Measurements from ENCODE around the gene PDCD2. TPM values are rescaled to one million over a fixed set of nuclear protein-coding genes. Genes with fewer than 3 reads are reported as not detected.

PDCD2 gene
- total and polyA plus RNA-seq, 9 of the 15 experiments (the other 6 are each of a cell fraction or from before 2014, with no cell fraction given) = 67.3 to 430 (median 318) TPM

DNA sequence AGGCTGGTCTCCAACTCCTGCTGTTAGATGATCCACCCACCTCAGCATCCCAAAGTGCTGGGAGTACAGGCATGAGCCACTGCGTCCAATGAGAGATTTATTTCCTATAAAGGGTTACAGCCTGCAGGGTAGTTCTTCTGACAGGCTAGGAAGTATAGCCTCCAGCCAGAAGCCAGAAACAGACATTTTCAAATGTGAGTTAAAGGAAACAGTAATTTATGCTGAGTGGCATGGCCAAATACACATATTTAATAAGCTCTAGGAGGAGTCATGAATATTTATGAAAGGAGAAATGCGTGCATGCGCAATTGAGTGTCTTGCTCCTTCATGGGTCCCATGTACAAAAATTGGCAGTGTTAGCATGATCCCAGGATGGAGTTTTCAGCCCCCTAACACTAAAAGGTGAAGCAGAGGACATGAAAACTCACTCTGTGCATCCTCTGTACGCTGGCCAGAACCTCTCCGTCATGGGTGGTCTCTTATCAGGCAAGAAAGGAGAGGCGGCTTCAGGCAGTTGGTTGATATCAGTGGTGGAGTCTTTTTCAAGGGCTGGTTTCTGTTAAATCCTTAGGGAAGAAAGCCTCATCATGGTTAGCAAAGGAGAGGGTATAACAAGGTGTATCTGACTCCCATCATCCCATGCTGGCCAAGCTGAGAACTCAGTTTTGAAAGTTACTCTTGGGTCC lies 21.3 kb upstream of the PDCD2 start (continued):
- TF ChIP-seq ARID1B (IDR thresholded peaks at IDR 0.05) (peak; percentile 47; the same call in 1 of the 2 replicates), CBFA2T2 (conservative IDR thresholded peaks at IDR 0.05) (no peak), CBFA2T3 (IDR thresholded peaks at IDR 0.05) (peak; percentile 48), CAMTA2 (CRISPR knock-in tag; conservative IDR thresholded peaks at IDR 0.05) (no peak), TRIM24 (IDR thresholded peaks at IDR 0.05) (no peak), NRF1 (conservative IDR thresholded peaks at IDR 0.05 in 1 of 2, IDR thresholded peaks at IDR 0.05 in 1 of 2) (peak; percentile 45 to 60)
- TF ChIP-seq, protein P1, sequence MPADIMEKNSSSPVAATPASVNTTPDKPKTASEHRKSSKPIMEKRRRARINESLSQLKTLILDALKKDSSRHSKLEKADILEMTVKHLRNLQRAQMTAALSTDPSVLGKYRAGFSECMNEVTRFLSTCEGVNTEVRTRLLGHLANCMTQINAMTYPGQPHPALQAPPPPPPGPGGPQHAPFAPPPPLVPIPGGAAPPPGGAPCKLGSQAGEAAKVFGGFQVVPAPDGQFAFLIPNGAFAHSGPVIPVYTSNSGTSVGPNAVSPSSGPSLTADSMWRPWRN (IDR thresholded peaks at IDR 0.05; ENCODE audit: low read depth) = no peak
- TF ChIP-seq, protein P2, sequence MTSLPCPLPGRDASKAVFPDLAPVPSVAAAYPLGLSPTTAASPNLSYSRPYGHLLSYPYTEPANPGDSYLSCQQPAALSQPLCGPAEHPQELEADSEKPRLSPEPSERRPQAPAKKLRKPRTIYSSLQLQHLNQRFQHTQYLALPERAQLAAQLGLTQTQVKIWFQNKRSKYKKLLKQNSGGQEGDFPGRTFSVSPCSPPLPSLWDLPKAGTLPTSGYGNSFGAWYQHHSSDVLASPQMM (CRISPR knock-in tag; IDR thresholded peaks at IDR 0.05) = no peak
- TF ChIP-seq, protein P3, sequence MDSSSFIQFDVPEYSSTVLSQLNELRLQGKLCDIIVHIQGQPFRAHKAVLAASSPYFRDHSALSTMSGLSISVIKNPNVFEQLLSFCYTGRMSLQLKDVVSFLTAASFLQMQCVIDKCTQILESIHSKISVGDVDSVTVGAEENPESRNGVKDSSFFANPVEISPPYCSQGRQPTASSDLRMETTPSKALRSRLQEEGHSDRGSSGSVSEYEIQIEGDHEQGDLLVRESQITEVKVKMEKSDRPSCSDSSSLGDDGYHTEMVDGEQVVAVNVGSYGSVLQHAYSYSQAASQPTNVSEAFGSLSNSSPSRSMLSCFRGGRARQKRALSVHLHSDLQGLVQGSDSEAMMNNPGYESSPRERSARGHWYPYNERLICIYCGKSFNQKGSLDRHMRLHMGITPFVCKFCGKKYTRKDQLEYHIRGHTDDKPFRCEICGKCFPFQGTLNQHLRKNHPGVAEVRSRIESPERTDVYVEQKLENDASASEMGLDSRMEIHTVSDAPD (CRISPR knock-in tag; IDR thresholded peaks at IDR 0.05) = no peak

DNA sequence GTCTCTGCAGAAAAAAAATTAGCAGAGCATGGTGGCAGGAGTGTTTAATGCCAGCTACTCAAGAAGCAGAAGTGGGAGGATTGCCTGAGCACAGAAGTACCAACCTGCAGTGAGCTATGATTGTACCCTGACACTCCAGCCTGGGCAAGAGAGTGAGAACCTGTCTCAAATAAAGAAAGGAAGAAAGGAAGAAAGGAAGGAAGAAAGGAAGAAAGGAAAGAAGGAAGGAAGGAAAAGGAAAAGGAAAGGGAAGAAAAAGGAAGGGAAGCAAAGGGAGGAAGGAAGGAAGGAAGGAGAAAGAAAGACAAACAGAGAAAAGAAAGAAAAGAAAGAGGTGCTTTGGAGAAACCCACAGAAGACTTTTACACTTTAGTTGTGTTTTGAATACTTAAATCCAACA lies 12.8 kb upstream of the PDCD2 start:
- Histone ChIP-seq H3K36me3 (ENCODE audit: control insufficient read depth, insufficient read depth, low read length) (no peaks in the 10 kb centered on the region), H3K4me1 (replicated peaks in 1 of 2; ENCODE audit: control insufficient read depth in 2 of 2, insufficient read depth in 2 of 2, low read length in 2 of 2) (no peaks in the 10 kb centered on the region), H3K4me3 (no peak overlapping the region), H3K27me3 (ENCODE audit: control insufficient read depth in 2 of 2, insufficient read depth in 2 of 2, low read length in 2 of 2) (no peaks in the 10 kb centered on the region), H3K27ac (ENCODE audit: extremely low read depth, low read depth, low read length) (no peak overlapping the region), H3K9ac (ENCODE audit: insufficient read depth in 1 of 2, low read depth in 2 of 2, low read length in 2 of 2) (no peak overlapping the region), H4K20me1 (replicated peaks; ENCODE audit: control insufficient read depth, insufficient read depth, low read length) (no peaks in the 10 kb centered on the region), H3K9me1 (ENCODE audit: control insufficient read depth, insufficient read depth, low read length) (no peaks in the 10 kb centered on the region), H2AFZ (ENCODE audit: low read depth, low read length) (peak overlapping the region; percentile 34), H3K9me3 (replicated peaks; ENCODE audit: control insufficient read depth, insufficient read depth, low read depth, low read length) (peaks cover 5% of the 10 kb centered on the region), H3K79me2 (ENCODE audit: control insufficient read depth, insufficient read depth, low read length) (no peaks in the 10 kb centered on the region), H3K4me2 (ENCODE audit: insufficient read depth, low read length) (no peak overlapping the region)
- no peak for FAIRE-seq
- no peak for DNase-seq (ENCODE audit: extremely low read depth in 1 of 4, low spot score in 3 of 4)
- intact Hi-C loops (cut with micrococcal nuclease) (no loop called here), in situ Hi-C loops (cut with MboI) (no loop called here)
- CTCF ChIA-PET (ENCODE audit: low intra/inter-chr PET ratio) = no interaction called here
- peak; percentile 36; the same call in 1 of the 3 replicates for ATAC-seq
- POLR2A ChIA-PET = interaction anchor here (0.7 to 1.8 kb wide), 3 partner anchors 9 to 13 kb away, joined by 3 to 9 read pairs (median 8); partner anchors contain the start of gene PDCD2
- BruUV-seq (replicated peaks) = no TSS peak
- TF ChIP-seq GABPA (tag; conservative IDR thresholded peaks at IDR 0.05; ENCODE audit: low read depth) = no peak
- TF ChIP-seq TAF9B (IDR thresholded peaks at IDR 0.05; ENCODE audit: partially characterized antibody) = no peak
- TF ChIP-seq CCNT2 (IDR thresholded peaks at IDR 0.05; ENCODE audit: borderline replicate concordance, extremely low read depth, insufficient read length, low read depth, low read length) = no peak
- peak; percentile 21; the same call in 1 of the 2 replicates for TF ChIP-seq ELF4 (CRISPR knock-in tag; IDR thresholded peaks at IDR 0.05)
- TF ChIP-seq CREB1 (IDR thresholded peaks at IDR 0.05) = no peak
- TF ChIP-seq CREB1 (CRISPR knock-in tag; IDR thresholded peaks at IDR 0.05) = no peak
- no peak for TF ChIP-seq KAT7 (CRISPR knock-in tag; IDR thresholded peaks at IDR 0.05; ENCODE audit: borderline replicate concordance)
- TF ChIP-seq, protein P4, sequence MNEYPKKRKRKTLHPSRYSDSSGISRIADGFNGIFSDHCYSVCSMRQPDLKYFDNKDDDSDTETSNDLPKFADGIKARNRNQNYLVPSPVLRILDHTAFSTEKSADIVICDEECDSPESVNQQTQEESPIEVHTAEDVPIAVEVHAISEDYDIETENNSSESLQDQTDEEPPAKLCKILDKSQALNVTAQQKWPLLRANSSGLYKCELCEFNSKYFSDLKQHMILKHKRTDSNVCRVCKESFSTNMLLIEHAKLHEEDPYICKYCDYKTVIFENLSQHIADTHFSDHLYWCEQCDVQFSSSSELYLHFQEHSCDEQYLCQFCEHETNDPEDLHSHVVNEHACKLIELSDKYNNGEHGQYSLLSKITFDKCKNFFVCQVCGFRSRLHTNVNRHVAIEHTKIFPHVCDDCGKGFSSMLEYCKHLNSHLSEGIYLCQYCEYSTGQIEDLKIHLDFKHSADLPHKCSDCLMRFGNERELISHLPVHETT (CRISPR knock-in tag; conservative IDR thresholded peaks at IDR 0.05 in 1 of 2, IDR thresholded peaks at IDR 0.05 in 1 of 2) = no peak
- TF ChIP-seq GTF2E2 (tag; IDR thresholded peaks at IDR 0.05) = no peak
- no peak for TF ChIP-seq ZNF436 (CRISPR knock-in tag; IDR thresholded peaks at IDR 0.05)

Data from K562 (cell line).